NOMO-1 (cell line): ENCODE results near the gene TEX2.
A peak's percentile ranks its signal among the peaks of the same experiment; 100 is the strongest.

Source experiments
- DNase-seq, 2 experiments: peaks; one replicate each; lab custom pipeline; 2025; ENCODE audit not compliant: unreplicated experiment in 2 of 2; lab: John Stamatoyannopoulos, UW

TEX2 gene, protein sequence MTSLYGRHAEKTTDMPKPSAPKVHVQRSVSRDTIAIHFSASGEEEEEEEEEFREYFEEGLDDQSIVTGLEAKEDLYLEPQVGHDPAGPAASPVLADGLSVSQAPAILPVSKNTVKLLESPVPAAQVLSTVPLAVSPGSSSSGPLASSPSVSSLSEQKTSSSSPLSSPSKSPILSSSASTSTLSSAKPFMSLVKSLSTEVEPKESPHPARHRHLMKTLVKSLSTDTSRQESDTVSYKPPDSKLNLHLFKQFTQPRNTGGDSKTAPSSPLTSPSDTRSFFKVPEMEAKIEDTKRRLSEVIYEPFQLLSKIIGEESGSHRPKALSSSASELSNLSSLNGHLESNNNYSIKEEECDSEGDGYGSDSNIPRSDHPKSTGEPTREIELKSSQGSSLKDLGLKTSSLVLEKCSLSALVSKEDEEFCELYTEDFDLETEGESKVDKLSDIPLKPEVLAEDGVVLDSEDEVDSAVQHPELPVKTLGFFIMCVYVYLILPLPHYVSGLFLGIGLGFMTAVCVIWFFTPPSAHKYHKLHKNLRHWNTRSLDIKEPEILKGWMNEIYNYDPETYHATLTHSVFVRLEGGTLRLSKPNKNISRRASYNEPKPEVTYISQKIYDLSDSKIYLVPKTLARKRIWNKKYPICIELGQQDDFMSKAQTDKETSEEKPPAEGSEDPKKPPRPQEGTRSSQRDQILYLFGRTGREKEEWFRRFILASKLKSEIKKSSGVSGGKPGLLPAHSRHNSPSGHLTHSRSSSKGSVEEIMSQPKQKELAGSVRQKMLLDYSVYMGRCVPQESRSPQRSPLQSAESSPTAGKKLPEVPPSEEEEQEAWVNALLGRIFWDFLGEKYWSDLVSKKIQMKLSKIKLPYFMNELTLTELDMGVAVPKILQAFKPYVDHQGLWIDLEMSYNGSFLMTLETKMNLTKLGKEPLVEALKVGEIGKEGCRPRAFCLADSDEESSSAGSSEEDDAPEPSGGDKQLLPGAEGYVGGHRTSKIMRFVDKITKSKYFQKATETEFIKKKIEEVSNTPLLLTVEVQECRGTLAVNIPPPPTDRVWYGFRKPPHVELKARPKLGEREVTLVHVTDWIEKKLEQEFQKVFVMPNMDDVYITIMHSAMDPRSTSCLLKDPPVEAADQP

DNA sequence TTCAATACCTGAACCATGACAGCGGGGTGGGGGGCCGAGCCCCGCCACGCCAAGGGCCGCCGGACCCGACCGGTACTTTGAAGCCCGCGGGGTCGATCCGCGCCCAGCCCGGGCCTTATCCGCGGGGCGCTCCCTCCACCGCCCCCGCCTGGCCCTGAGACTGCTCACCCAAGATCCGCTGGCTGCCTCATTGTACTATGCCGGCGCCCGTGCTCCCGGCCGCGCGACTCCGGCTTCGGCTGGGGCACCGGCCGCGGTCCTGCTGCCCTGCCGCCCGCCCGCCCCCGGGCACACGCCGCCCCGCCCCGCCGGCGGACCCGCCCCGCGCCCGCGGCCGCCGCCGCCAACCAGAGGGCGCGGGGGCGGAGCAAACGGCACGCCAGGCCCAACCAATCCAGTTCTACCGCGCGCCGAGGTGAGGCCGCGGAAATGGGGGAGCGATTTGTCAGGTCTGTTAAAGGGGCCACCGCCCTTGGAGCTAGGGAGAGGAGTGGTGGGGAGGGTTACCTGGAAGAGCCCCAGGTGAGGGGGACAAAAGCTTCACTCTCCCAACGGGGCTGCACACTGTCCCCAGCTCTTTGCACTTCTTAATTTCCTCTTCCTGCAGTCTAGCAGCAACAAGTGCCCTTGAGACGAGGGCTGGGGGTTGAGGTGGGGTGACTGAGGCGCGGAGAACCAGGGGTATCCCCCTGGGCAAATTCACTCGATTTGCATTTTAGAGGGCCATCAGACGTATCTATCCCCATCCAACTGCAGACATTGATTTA is at the start of gene TEX2:
TEX2 (minus strand) TSS at position 261 of the 767 bp plus-strand sequence. CDS start 49,043 bp downstream, outside the sequence.
- DNase-seq: peak; percentile 86 to 96

DNA sequence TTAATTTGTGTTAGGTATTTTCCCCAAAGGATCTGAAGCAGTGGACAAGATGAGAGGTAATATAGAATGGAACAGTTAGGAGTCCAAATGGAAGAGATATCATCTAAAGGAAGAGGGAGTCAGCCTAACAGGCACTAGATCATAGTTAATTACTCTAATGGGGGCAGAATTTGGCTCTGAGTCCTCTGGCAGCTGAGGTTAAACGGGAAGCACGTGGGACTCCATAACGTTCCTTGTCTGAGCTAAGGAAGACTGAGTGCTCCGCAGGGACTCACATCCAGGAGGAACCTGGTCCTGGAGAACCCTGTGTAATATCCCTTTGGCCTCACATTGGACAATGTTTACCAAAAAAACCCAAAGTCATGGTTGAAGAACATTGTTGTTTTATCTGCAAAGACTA is 46.6 kb upstream of the TEX2 start:
- DNase-seq: no peak

DNA sequence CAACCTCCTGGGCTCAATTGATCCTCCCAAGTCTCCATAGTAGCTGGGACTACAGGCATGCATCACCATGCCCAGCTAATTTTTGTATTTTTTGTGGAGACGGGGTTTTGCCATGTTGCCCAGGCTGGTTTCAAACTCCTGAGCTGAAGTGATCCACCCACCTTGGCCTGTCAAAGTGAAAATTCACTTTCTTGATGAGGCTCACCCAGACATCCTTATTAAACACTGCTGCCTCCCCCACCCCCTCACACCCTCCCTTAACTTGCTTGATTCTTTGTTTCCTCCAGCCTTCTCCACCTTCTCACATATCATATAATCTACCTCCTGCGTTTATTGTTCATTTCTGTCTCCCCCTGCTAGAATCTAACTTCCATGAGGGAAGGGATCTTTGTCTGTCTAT is 46.0 kb upstream of the TEX2 start:
- DNase-seq: no peak

DNA sequence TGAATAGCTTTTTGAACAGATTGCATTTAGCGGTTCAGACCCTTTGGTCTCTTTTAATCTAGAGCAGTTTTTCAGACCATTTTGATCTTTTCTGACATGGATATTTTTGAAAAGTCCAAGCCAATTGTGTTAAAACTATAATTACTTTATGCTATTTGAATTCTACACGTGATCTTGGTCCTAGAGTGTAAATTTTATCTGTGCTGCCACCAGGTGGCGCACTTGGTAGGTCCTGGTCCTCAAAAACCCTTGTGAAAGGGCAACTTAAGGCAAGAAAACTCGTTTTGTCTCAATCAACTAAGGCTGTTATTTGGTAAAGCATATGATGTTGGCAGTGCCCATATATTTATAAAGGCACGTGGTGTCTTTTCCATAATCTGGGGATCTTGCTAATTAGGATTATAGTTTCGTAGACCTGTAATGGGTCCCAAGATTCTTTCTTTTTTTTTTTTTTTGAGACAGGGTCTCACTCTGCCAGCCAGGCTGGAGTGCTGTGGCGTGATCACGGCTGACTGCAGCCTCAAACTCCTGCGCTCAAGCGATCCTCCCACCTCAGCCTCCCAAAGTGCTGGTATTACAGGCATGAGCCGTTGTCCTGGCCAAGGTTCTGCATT is 43.9 kb upstream of the TEX2 start:
- DNase-seq: peak; percentile 66 to 67

DNA sequence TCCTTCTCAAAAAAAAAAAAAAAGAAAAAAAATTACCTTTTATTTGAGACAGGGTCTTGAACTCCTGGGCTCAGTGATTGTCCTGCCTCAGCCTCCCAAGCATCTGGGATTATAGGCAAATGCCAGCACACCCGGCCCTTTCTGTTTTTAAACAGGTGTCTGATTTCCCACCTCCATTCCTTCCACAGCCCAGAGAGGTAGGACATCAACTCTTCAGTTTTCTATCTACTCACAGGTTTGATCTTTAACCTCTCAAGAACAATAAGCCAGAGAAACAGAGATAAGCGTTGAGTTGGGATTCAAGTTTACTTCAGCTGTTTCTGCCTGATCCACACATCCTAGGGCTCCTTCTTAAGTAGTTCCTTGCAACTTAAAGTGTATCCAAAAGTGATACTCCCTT is 41.5 kb upstream of the TEX2 start:
- DNase-seq: no peak

DNA sequence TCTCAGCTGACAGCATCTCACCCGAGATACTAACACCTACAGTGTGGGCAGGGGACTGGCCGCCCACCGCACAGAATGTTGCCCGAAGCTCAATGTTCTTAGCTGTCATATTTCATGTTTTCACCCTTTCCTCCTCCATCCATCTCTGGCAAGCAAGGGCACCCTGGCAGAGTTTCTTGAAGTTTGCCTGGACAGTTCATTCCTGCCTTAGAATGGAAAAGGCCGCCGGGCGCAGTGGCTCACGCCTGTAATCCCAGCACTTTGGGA is 37.6 kb upstream of the TEX2 start:
- no peak for DNase-seq

DNA sequence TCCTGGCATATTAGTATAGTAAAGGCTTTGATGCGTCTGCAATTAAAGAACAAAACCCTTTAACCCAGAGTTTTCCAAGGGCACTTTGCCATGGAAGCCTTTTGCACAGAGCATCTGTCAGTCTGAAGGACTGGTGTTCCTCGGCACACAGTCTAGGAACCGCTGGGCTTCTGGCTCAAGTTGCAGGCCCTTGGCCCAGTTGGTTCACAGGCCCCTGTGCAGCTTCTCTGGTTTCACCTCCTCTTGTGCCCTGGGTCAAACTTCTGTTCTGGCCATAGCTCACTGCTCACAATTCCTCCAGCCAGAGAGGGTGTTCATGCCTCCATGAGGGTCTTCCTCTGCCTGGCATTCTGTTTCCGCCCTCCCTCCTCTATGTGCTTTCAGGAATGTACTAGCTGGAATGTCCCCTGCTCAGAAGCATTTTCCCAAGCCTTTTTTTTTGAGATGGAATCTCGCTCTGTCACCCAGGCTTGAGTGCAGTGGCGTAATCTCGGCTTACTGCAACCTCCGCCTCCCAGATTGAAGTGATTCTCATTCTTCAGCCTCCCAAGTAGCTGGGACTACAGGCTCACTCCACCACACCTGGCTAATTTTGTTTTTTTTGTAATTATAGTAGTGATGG is 34.5 kb upstream of the TEX2 start:
- no peak for DNase-seq

DNA sequence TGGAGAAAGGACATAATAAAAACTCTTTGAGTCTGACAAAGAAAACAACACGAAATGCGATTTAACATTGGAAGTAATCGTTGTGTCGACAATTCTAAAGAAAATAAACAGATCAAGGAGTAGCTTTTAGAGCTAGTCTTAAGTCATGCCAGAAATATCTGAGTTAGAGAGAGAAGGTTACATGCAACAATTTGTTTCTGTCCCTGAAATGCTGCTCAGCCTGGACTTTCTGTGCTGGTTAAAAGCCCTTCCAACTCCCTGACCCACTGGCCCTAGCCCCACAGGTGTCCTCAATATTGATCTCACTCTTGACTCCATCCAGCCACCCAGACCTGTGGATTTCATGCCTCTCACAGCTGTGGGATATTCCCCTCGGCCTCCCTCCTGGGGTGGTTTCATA is 33.2 kb upstream of the TEX2 start:
- DNase-seq: no peak

DNA sequence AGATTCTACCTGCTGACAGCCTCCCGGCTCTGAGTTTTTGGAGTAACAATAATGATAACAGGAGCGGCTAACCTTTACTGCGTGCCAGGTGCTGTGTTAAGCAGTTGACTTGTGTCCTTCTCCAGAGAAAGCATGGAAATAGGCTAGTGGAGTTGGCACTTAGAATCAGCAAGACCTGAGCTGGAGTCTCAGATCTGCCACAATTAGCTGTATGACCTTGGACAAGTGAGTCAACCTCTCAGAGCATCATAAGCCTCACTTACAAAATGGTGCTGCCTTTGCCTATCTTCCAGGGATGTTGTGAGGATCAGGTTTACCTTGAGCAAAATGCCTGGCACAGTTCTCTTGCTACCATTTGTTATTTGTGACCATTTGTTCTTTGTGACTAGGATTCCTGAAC is 32.1 kb upstream of the TEX2 start:
- no peak for DNase-seq

DNA sequence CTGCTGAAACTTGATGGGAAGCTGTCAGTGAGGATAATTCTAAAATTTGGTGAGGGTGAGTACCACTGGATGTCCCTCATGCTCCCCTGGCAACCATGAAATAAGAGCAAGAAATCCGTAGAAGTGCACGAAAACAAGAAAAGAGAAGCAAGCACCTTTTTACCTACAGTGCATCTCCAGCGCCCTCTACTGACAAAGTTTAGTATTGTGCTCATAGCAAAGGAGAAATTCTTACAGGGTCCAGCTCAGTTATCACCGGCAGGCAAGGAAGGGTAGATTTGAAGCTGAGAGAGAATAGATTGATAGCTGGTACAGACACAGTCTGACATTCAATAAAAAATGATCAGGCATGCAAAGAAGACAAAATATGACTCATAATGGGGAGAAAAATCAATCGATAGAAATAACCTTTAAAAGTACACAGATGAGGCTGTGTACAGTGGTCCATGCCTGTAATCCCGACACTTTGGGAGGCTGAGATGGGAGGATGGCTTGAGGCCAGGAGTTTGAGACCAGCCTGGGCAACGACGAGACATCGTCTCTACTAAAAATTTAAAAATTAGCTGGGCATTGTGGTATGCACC is 28.3 kb upstream of the TEX2 start:
- peak; percentile 11 to 22 for DNase-seq

DNA sequence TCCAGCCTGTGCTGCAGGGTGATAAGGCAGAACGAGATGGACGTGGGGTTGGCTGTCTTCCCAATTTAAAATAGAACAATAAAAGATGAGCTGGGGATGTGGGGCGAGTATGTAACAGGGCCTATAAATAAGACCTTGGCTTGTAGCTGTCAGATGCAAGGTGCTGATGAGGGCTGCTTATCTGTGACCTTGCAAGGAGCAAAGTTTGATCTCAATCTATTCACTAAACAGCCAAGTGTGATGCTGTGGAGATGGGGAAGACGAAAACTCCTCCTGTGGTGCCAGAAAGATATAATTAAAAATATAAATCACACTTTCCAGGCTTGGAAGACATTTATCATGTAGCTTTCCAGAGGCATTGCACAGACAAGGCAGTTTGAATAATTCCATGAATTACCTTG is 26.7 kb upstream of the TEX2 start:
- DNase-seq: no peak

DNA sequence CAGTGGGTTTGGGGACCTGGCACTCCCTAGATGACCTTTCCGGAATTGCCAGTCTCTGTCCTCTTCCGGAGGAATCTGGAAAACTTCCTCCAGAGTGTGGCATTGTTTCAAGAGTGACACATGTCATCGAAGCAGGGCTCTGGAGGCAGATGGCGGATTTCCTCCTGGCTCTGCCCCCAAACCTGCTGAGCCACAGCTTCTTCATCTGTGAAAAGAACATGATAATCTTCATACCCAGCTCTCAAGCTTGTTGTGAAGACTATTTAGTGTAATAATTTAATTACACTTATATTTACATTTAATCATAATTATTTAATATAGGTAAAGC is 19.7 kb upstream of the TEX2 start:
- DNase-seq: no peak

DNA sequence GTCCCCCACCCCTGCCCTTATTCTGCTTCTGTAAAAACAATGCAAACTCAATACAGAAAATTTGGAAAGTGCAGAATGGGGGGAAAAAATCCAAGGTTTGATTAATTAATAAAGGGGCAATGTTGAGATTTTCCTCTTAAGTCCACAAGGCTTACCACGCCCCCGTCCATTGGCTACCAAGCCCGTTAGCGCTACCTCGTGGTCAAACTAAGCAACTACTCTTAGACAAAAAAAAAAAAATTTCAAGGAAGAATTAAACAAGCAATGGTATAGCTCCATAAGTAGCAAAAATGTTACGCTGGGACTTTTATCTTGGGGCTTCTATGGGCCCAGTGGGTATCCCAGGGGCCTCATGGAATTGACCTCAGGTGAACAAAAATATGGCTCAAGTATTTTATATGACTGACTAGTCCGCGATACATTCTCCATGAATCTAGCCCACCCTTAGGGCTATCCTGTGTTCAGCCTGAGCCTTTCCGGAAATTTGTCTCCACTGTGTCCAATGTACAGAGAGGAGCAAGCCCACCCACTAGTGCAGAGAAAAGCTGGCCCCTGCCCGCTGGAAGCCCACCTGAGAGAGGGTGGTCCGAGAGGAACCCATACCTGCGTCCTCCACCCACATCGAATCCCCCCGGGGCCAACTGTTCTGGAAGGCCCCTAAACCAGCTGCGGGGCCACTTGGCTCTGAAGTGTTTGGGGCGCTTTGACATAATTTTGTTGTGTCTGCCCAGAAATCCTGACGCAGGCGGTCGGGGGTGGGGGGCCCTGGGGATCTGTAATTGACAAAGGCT is 19.1 kb upstream of the TEX2 start:
- peak; percentile 57 to 85 for DNase-seq

DNA sequence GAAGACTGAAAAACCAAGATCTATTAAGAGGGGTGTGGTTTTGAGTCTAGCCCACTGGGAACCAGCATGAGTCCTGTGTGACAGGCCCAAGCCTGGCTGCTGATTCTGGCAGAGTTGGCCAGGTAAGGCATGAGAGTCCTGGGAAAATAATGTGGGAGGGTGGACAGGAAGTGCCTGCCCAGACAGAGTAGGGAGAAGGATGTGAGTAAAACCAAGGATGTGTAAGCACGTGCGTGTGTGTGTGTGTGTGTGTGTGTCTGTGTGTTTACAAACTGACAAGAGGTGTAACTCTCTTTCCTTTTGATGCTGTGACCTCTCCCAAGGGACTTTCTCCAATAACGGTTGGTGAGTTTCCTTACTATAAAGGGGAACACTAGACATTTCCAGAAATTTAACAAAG is 15.6 kb upstream of the TEX2 start:
- no peak for DNase-seq

DNA sequence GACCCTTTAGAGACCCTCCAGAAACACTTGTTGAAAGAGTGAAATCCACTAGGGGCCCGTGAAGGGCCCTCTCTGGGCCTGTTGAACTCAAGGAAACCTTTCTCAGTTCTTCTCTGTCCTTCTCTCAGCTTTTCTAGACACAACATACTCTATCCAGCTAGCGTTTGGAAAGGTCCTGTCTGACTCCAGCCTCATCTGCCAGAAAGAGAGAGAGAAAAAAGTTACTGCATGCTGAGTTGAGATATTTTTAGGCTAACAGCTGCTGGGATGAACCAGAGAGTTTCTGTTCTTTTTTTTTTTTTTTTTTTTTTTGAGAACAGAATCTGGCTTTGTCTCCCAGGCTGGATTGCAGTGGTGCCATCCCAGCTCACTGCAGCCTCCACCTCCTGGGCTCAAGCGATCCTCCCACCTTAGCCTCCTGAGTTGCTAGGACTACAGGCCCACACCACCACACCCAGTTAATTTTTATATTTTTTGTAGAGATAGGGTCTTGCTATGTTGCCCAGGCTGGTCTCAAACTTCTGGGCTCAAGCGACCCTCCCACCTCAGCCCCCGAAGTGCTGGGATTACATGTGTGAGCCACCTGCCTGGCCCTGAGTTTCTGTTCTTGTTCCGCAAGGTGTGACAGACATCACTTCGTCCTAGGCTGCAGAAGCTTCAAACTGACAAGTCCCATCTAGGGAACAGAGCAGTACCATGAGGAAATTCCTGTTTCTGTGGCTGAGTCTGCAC is 14.9 kb upstream of the TEX2 start:
- peak; percentile 20 to 39 for DNase-seq

DNA sequence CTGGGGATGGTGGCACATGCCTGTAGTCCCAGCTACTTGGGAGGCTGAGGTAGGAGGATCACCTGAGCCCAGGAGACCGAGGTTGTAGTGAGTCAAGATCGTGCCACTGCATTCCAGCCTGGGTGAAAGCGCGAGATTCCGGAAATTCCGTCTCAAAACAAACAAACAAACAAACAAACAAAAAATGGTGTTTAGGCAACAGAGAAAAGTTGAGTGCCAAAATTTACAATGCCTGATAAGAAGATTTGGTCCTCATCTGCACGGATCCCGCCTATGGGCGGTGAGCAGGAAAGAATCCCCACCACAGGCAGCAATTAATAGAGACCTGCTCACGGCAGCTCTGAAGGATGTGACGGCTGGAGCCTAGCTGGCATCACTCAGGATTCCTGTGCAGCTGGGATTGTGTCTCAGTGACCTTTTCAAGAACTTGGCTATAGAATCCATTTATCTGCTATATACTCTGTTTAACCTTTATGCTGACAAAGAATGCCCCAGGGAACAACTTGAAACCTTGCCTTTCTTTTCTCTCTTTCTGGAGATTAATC is 14.0 kb upstream of the TEX2 start:
- DNase-seq: no peak

DNA sequence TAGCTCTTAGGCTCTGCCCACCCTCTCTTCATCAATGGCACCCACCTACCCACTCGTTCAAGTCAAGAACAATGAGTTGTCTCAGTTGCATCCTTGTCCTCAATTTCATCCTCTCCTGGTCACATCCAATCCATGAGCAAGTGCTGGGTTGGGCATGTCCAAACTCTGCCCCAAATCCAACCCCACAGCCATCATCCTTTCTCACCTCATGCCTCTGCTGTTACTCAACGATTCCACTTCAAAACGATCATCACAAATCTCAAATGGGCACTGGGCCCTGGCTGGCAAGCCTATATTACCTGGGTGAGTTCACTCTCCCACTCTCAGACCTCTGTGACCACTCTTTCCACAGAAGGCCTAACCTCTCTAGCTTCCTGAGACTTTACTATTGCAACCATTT is 12.0 kb upstream of the TEX2 start:
- no peak for DNase-seq

DNA sequence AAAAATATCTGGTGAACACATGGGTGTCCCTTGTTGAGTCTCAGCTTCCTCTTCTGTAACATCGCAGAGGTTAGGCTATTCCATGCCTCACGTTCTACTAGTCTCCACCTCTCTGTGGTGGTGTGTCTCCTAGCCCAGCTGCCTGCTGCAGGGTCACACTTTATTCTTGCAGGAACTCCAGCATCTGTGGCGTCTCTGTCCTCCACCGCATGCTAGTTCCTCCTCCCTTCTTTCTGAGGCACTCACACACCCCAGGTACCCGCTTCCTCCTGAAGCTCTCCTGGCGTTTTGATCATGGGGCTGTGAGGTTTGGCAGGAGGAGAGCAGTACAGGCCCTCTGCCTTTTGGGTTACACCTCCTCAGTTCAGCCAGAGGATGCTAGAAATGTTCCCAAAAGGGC is 9.9 kb upstream of the TEX2 start:
- peak; percentile 44 to 64 for DNase-seq
